OCI-LY7 (cell line): ENCODE results near the gene TM4SF4. TPM values are rescaled to one million over a fixed set of nuclear protein-coding genes. Genes with fewer than 3 reads are reported as not detected.

Source experiments
- BruUV-seq: library from RNA; stranded (reverse); fragments of 400-500 nt; replicated peaks from 2 replicates; lab custom pipeline; 2021; lab: Mats Ljungman, UMichigan
- CTCF ChIA-PET: fragments of 300-600 bp; sonication (Branson Sonifier 250); formaldehyde crosslinking; loops from one replicate; lab custom pipeline; 2022; ENCODE audit warnings: antibody characterized with exemption; ENCODE audit not compliant: unreplicated experiment; lab: Charles Lee
- POLR2A ChIA-PET: fragments of 300-600 bp; sonication (Branson Sonifier 250); formaldehyde crosslinking; loops from one replicate; lab custom pipeline; 2022; ENCODE audit warnings: antibody characterized with exemption; lab: Charles Lee
- DNase-seq: peaks from one replicate; pipeline ENCODE4 v3.0.0-alpha.2; 2015; ENCODE audit warnings: low spot score
- H2AFZ ChIP-seq: fragments of 200-600 bp; sonication (generic), shearing (Covaris generic); 2 replicates; pipeline ENCODE4 v1.6.1; 2014; ENCODE audit warnings: mild to moderate bottlenecking, antibody characterized with exemption, low read length, moderate library complexity
- H3K27ac ChIP-seq: fragments of 200-600 bp; sonication (generic); 2 replicates; pipeline ENCODE4 v1.5.1; 2014; ENCODE audit warnings: mixed run types, low read depth, mild to moderate bottlenecking, moderate library complexity, low read length, inconsistent platforms; ENCODE audit not compliant: poor library complexity, severe bottlenecking
- H3K36me3 ChIP-seq: fragments of 200-600 bp; sonication (generic); 2 replicates; pipeline ENCODE4 v1.6.1; 2014; ENCODE audit warnings: mild to moderate bottlenecking, antibody characterized with exemption, low read length, moderate library complexity, mixed read lengths; ENCODE audit not compliant: insufficient read depth
- H3K4me1 ChIP-seq: fragments of 200-600 bp; sonication (generic); 2 replicates; pipeline ENCODE4 v1.5.1; 2014; ENCODE audit warnings: mild to moderate bottlenecking, low read length; ENCODE audit not compliant: insufficient read depth, poor library complexity, severe bottlenecking
- H3K4me2 ChIP-seq: fragments of 200-600 bp; sonication (generic); 2 replicates; pipeline ENCODE4 v1.6.1; 2014; ENCODE audit warnings: mild to moderate bottlenecking, low read length
- H3K4me3 ChIP-seq: fragments of 200-600 bp; sonication (generic); 2 replicates; pipeline ENCODE4 v1.5.1; 2014; ENCODE audit warnings: mild to moderate bottlenecking, low read depth, low read length; ENCODE audit not compliant: poor library complexity, severe bottlenecking
- H3K79me2 ChIP-seq: fragments of 200-600 bp; sonication (generic); 2 replicates; pipeline ENCODE4 v1.6.1; 2016; ENCODE audit warnings: low read depth, mild to moderate bottlenecking, low read length, moderate library complexity, mixed read lengths; ENCODE audit not compliant: insufficient read depth
- H3K9me2 ChIP-seq: fragments of 200-600 bp; sonication (generic); 2 replicates; pipeline ENCODE4 v1.6.1; 2016; ENCODE audit warnings: mild to moderate bottlenecking, low read length, mixed read lengths; ENCODE audit not compliant: insufficient read depth
- H3K9me3 ChIP-seq: fragments of 200-600 bp; sonication (generic); 2 replicates; pipeline ENCODE4 v1.6.1; 2014; ENCODE audit warnings: mild to moderate bottlenecking, mixed run types, low read length, mixed read lengths
- H4K20me1 ChIP-seq: fragments of 200-600 bp; sonication (generic); 2 replicates; pipeline ENCODE4 v1.6.1; 2014; ENCODE audit warnings: mild to moderate bottlenecking, antibody characterized with exemption, low read length, moderate library complexity, mixed read lengths; ENCODE audit not compliant: insufficient read depth
- CTCF ChIP-seq: fragments of 200-600 bp; sonication (generic); conservative IDR thresholded peaks from 2 replicates; pipeline ENCODE4 v1.5.1; 2014; ENCODE audit warnings: mild to moderate bottlenecking, antibody characterized with exemption, low read length, moderate library complexity, mixed read lengths
- EZH2phosphoT487 ChIP-seq: fragments of 200-600 bp; sonication (generic); IDR thresholded peaks from 2 replicates; pipeline ENCODE4 v1.6.1; 2018; ENCODE audit warnings: low read depth, borderline replicate concordance, mild to moderate bottlenecking, mixed run types, antibody characterized with exemption, low read length, moderate library complexity, mixed read lengths
- intact Hi-C: fragments of 100-400 bp; cut with micrococcal nuclease; formaldehyde crosslinking; loops from one replicate; pipeline ENCODE4 v1.10.0; 2022; ENCODE audit not compliant: unreplicated experiment
- total RNA-seq, 2 experiments: library from RNA; depleted of rRNA in 1 of 2; stranded (reverse); fragments of >200 nt in 1 of 2; shearing (Covaris generic) in 1 of 2; gene quantifications; 2 replicates each; pipeline ENCODE4 v1.2.3, GENCODE V29; 2014 to 2022

TM4SF4 gene
- total RNA-seq, 2 experiments from 2014 or later, result not detected

- Histone ChIP-seq H3K79me2 (no peaks in the 10 kb centered on the region), H3K36me3 (no peaks in the 10 kb centered on the region), H3K4me2 (no peak overlapping the region), H3K9me3 (no peaks in the 10 kb centered on the region), H3K9me2 (no peaks in the 10 kb centered on the region), H2AFZ (no peak overlapping the region), H3K27ac (no peak overlapping the region), H3K4me1 (no peaks in the 10 kb centered on the region), H3K4me3 (no peak overlapping the region), H4K20me1 (no peaks in the 10 kb centered on the region)
- no peak for DNase-seq
- POLR2A ChIA-PET, result interaction anchor here (1.0 kb wide), 1 partner anchor 20 kb away, joined by 3 read pairs; no protein-coding TSS in a partner anchor
- CTCF ChIA-PET, result no interaction called here
- intact Hi-C loops, result no loop called here
- no TSS peak for BruUV-seq
- TF ChIP-seq EZH2phosphoT487, result no peak
These were observed 36.8 kb upstream of the TM4SF4 start for GRCh38 chr3:149437710-149438109.

GRCh38 chr3:149438981-149439380 is 35.5 kb upstream of the TM4SF4 start:
- H3K4me2 ChIP-seq, result no peak overlapping the region
- BruUV-seq, result no TSS peak
- no peaks in the 10 kb centered on the region for H3K79me2 ChIP-seq
- POLR2A ChIA-PET, result no interaction called here
- H3K4me1 ChIP-seq, result no peaks in the 10 kb centered on the region
- H3K4me3 ChIP-seq, result no peak overlapping the region
- no peaks in the 10 kb centered on the region for H3K36me3 ChIP-seq
- DNase-seq, result no peak
- intact Hi-C loops, result no loop called here
- H2AFZ ChIP-seq, result no peak overlapping the region
- CTCF ChIA-PET, result no interaction called here
- no peaks in the 10 kb centered on the region for H4K20me1 ChIP-seq
- H3K9me3 ChIP-seq, result no peaks in the 10 kb centered on the region
- H3K27ac ChIP-seq, result no peak overlapping the region
- TF ChIP-seq EZH2phosphoT487, result no peak
- no peak for TF ChIP-seq CTCF
- H3K9me2 ChIP-seq, result no peaks in the 10 kb centered on the region

GRCh38 chr3:149441642-149442041 is 32.9 kb upstream of the TM4SF4 start:
- CTCF ChIA-PET, result no interaction called here

More at GRCh38 chr3:149441642-149442041, 32.9 kb upstream of the TM4SF4 start:
- H3K36me3 ChIP-seq, result no peaks in the 10 kb centered on the region
- H3K9me2 ChIP-seq, result no peaks in the 10 kb centered on the region
- no peaks in the 10 kb centered on the region for H4K20me1 ChIP-seq
- H2AFZ ChIP-seq, result no peak overlapping the region
- TF ChIP-seq EZH2phosphoT487 (no peak), CTCF (no peak)
- intact Hi-C loops, result no loop called here
- no peak overlapping the region for H3K4me3 ChIP-seq
- no peak overlapping the region for H3K4me2 ChIP-seq
- H3K79me2 ChIP-seq, result no peaks in the 10 kb centered on the region
- no peaks in the 10 kb centered on the region for H3K9me3 ChIP-seq
- H3K27ac ChIP-seq, result no peak overlapping the region
- no peak for DNase-seq
- POLR2A ChIA-PET, result no interaction called here
- H3K4me1 ChIP-seq, result no peaks in the 10 kb centered on the region
- BruUV-seq, result no TSS peak
